Daoy (cell line): ENCODE measurements around the gene ZBTB42. TPM values are rescaled to one million over a fixed set of nuclear protein-coding genes. Genes with fewer than 3 reads are reported as not detected.
A peak's percentile ranks its signal among the peaks of the same experiment; 100 is the strongest.

ENCODE experiments used
- DNase-seq: peaks from one replicate; pipeline ENCODE4 v3.0.0-alpha.2; 2015; ENCODE audit warnings: low read depth
- total RNA-seq: library from RNA; depleted of rRNA; stranded (reverse); fragments of >200 nt; shearing (Covaris generic); gene quantifications from 2 replicates; pipeline ENCODE4 v1.2.3, GENCODE V29; 2014

The ZBTB42 gene
- total RNA-seq, 1 experiment from 2014 or later = 2.4 TPM

GRCh38 chr14:104794993-104795780 lies 5.7 kb upstream of the ZBTB42 start, which contains the start of gene AKT1:
Gene AKT1, minus strand, starts transcription at chr14:104795748. Its CDS starts 3,105 bp downstream, at chr14:104792643.
- peak; percentile 46 for DNase-seq

GRCh38 chr14:104795781-104796686 lies 4.9 kb upstream of the ZBTB42 start:
- peak; percentile 79 for DNase-seq

- no peak for DNase-seq
Measured at GRCh38 chr14:104796687-104797081, 4.2 kb upstream of the ZBTB42 start.

GRCh38 chr14:104797115-104798044 lies 3.5 kb upstream of the ZBTB42 start:
- no peak for DNase-seq

- no peak for DNase-seq
Measured at GRCh38 chr14:104798300-104799243, 2.3 kb upstream of the ZBTB42 start.

GRCh38 chr14:104799244-104800014 lies 1.5 kb upstream of the ZBTB42 start:
- DNase-seq = peak; percentile 38

- DNase-seq = peak; percentile 81
Measured at GRCh38 chr14:104800015-104800770, 708 bp upstream of the ZBTB42 start.

GRCh38 chr14:104801520-104802393 lies 856 bp downstream of the ZBTB42 start:
- no peak for DNase-seq

- DNase-seq = no peak
Measured at GRCh38 chr14:104802394-104803184, 1.7 kb downstream of the ZBTB42 start.

- DNase-seq = no peak
Measured at GRCh38 chr14:104803280-104803911, 2.5 kb downstream of the ZBTB42 start.

GRCh38 chr14:104803912-104804410 lies 3.1 kb downstream of the ZBTB42 start:
- no peak for DNase-seq

GRCh38 chr14:104804481-104805325 lies 3.8 kb downstream of the ZBTB42 start:
- DNase-seq = no peak

- peak; percentile 97 for DNase-seq
Measured at GRCh38 chr14:104805326-104805678, 4.4 kb downstream of the ZBTB42 start.

GRCh38 chr14:104805941-104806624 lies 5.2 kb downstream of the ZBTB42 start:
- DNase-seq = peak; percentile 13
